ENCODE results near the gene SLC16A12. TPM values are rescaled to one million over a fixed set of nuclear protein-coding genes. Genes with fewer than 3 reads are reported as not detected.

Gene SLC16A12
- total RNA-seq, 1 experiment from 2014 or later, result 1.0 TPM

DNA sequence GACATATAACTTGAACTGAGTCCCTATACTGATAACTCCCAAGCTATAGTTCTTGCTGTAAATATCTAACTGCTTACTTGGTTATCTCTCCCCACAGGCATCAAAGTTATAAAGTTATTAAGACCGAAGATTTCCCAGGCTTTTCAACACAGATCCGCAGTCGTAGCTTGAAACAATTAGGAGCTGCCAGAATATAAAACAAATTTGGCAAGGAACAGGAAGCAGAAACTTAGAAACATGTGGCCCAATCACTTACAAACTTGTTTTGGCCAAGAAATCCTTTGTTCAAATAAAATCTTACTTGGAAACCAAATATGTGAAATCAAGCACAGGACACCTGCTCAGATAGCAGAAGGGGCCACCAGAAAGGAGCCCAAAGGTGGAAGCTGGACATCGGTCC lies 9.0 kb downstream of the SLC16A12 start:
- H3K27ac Mint-ChIP-seq (ENCODE audit: unreplicated experiment), result no peak overlapping the region
- no peaks in the 10 kb centered on the region for H3K27me3 Mint-ChIP-seq (ENCODE audit: unreplicated experiment)
- no peaks in the 10 kb centered on the region for H3K36me3 Mint-ChIP-seq (ENCODE audit: insufficient read depth, unreplicated experiment)
- intact Hi-C loops (cut with micrococcal nuclease; ENCODE audit: unreplicated experiment), result no loop called here
- no peak for DNase-seq
- H3K4me3 Mint-ChIP-seq (ENCODE audit: low read depth, unreplicated experiment), result no peak overlapping the region
- no peaks in the 10 kb centered on the region for H3K4me1 Mint-ChIP-seq (ENCODE audit: low read depth, unreplicated experiment)
- CTCF ChIA-PET, result no interaction called here
- no TSS peak for BruUV-seq (replicated peaks)
- TF ChIP-seq, protein P1, sequence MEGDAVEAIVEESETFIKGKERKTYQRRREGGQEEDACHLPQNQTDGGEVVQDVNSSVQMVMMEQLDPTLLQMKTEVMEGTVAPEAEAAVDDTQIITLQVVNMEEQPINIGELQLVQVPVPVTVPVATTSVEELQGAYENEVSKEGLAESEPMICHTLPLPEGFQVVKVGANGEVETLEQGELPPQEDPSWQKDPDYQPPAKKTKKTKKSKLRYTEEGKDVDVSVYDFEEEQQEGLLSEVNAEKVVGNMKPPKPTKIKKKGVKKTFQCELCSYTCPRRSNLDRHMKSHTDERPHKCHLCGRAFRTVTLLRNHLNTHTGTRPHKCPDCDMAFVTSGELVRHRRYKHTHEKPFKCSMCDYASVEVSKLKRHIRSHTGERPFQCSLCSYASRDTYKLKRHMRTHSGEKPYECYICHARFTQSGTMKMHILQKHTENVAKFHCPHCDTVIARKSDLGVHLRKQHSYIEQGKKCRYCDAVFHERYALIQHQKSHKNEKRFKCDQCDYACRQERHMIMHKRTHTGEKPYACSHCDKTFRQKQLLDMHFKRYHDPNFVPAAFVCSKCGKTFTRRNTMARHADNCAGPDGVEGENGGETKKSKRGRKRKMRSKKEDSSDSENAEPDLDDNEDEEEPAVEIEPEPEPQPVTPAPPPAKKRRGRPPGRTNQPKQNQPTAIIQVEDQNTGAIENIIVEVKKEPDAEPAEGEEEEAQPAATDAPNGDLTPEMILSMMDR (IDR thresholded peaks at IDR 0.05; ENCODE audit: unreplicated experiment), result no peak
- no peaks in the 10 kb centered on the region for H3K9me3 Mint-ChIP-seq (ENCODE audit: low read depth, unreplicated experiment)

DNA sequence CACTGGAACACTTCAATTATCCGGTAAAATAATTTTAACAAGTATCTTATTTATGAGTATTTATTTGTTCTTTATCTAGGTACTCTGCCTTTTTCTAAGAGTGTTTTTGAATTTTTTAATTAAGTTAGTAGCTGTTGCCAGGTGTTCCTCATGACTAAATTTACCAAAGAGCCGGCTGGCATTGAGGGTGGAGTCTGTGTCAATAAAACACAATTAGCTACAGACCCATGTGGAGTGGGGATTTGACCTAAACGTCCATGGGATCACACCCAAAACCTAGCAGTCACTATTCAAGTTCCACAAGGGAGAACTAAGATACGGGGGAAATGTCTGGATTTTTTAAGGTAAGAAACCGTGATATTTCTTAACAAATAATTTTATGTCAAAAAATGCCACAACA lies 9.8 kb downstream of the SLC16A12 start:
- no peaks in the 10 kb centered on the region for H3K27me3 Mint-ChIP-seq (ENCODE audit: unreplicated experiment)
- no peak overlapping the region for H3K4me3 Mint-ChIP-seq (ENCODE audit: low read depth, unreplicated experiment)
- intact Hi-C loops (cut with micrococcal nuclease; ENCODE audit: unreplicated experiment), result no loop called here
- H3K4me1 Mint-ChIP-seq (ENCODE audit: low read depth, unreplicated experiment), result no peaks in the 10 kb centered on the region
- CTCF ChIA-PET, result no interaction called here
- DNase-seq, result no peak
- no TSS peak for BruUV-seq (replicated peaks)
- H3K9me3 Mint-ChIP-seq (ENCODE audit: low read depth, unreplicated experiment), result no peaks in the 10 kb centered on the region
- H3K27ac Mint-ChIP-seq (ENCODE audit: unreplicated experiment), result no peak overlapping the region
- TF ChIP-seq, protein P1 (IDR thresholded peaks at IDR 0.05; ENCODE audit: unreplicated experiment), result no peak
- no peaks in the 10 kb centered on the region for H3K36me3 Mint-ChIP-seq (ENCODE audit: insufficient read depth, unreplicated experiment)

DNA sequence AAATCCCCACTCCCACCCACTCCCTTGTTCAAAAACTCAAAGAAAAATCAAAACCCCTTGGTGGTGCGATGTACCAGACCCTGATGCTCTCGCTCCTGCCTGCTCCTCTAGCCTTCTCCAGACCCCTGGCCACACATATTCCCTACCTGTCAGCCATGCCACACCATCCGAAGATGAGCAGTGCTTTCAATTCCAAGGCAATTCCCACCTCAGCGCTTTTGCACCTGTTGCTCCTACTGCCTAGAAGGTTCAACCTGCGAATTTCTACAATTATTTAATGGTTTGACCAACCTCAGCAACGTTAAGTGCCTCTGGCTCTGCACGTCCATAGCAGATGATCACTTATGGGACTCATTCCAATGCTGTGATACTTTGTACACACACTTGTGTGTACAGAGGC lies 11.1 kb downstream of the SLC16A12 start:
- H3K27me3 Mint-ChIP-seq (ENCODE audit: unreplicated experiment), result no peaks in the 10 kb centered on the region
- CTCF ChIA-PET, result no interaction called here
- H3K4me3 Mint-ChIP-seq (ENCODE audit: low read depth, unreplicated experiment), result no peak overlapping the region
- BruUV-seq (replicated peaks), result no TSS peak
- H3K9me3 Mint-ChIP-seq (ENCODE audit: low read depth, unreplicated experiment), result no peaks in the 10 kb centered on the region
- no peak overlapping the region for H3K27ac Mint-ChIP-seq (ENCODE audit: unreplicated experiment)
- no peaks in the 10 kb centered on the region for H3K36me3 Mint-ChIP-seq (ENCODE audit: insufficient read depth, unreplicated experiment)
- TF ChIP-seq, protein P1 (IDR thresholded peaks at IDR 0.05; ENCODE audit: unreplicated experiment), result no peak
- intact Hi-C loops (cut with micrococcal nuclease; ENCODE audit: unreplicated experiment), result no loop called here
- no peaks in the 10 kb centered on the region for H3K4me1 Mint-ChIP-seq (ENCODE audit: low read depth, unreplicated experiment)
- no peak for DNase-seq

DNA sequence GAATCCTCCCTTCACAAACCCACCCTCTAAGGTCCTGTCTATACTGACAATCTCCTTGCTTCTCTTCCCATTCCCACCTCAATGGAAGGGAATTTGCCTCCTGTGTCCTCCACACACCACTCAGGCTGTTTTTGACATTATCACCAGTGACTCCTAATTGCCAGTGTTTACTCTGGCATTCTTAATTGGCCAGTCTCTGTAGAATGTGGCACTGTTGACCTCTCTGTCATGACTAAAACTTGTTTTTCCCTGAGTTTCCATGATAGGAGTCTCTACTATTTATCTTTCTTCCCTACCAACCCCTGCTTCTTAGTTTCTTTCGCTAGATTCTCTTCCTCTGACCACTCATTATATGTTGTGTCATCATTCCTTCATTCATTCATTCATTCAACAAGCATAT lies 12.1 kb downstream of the SLC16A12 start:
- intact Hi-C loops (cut with micrococcal nuclease; ENCODE audit: unreplicated experiment), result no loop called here
- H3K27me3 Mint-ChIP-seq (ENCODE audit: unreplicated experiment), result no peaks in the 10 kb centered on the region
- BruUV-seq (replicated peaks), result no TSS peak
- CTCF ChIA-PET, result no interaction called here
- H3K36me3 Mint-ChIP-seq (ENCODE audit: insufficient read depth, unreplicated experiment), result no peaks in the 10 kb centered on the region
- no peaks in the 10 kb centered on the region for H3K4me1 Mint-ChIP-seq (ENCODE audit: low read depth, unreplicated experiment)
- H3K9me3 Mint-ChIP-seq (ENCODE audit: low read depth, unreplicated experiment), result no peaks in the 10 kb centered on the region
- TF ChIP-seq, protein P1 (IDR thresholded peaks at IDR 0.05; ENCODE audit: unreplicated experiment), result no peak
- no peak overlapping the region for H3K4me3 Mint-ChIP-seq (ENCODE audit: low read depth, unreplicated experiment)
- no peak overlapping the region for H3K27ac Mint-ChIP-seq (ENCODE audit: unreplicated experiment)
- no peak for DNase-seq

DNA sequence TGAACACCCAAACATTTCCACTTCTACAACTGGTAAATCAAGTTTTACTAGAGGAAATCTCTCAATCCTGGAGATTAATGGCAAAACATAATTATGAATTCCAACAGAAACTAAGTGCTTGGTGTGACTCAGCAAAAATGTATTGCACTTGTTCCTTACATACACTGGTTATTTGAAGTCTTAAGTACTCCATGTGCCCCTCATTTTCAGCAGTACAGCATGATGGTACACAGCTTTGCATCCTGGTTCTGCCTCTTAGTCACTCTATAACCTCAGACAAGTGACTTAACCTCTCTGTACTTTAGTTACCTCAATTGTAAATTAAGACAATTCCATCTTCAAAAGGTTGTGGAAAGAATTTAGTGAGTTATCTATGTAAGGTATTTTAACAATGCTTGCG lies 12.9 kb downstream of the SLC16A12 start:
- CTCF ChIA-PET, result no interaction called here

More for the DNA sequence above, 12.9 kb downstream of the SLC16A12 start:
- H3K4me3 Mint-ChIP-seq (ENCODE audit: low read depth, unreplicated experiment), result no peak overlapping the region
- H3K36me3 Mint-ChIP-seq (ENCODE audit: insufficient read depth, unreplicated experiment), result no peaks in the 10 kb centered on the region
- no TSS peak for BruUV-seq (replicated peaks)
- TF ChIP-seq, protein P1 (IDR thresholded peaks at IDR 0.05; ENCODE audit: unreplicated experiment), result no peak
- intact Hi-C loops (cut with micrococcal nuclease; ENCODE audit: unreplicated experiment), result no loop called here
- no peak for DNase-seq
- H3K4me1 Mint-ChIP-seq (ENCODE audit: low read depth, unreplicated experiment), result no peaks in the 10 kb centered on the region
- H3K27ac Mint-ChIP-seq (ENCODE audit: unreplicated experiment), result no peak overlapping the region
- no peaks in the 10 kb centered on the region for H3K9me3 Mint-ChIP-seq (ENCODE audit: low read depth, unreplicated experiment)
- H3K27me3 Mint-ChIP-seq (ENCODE audit: unreplicated experiment), result no peaks in the 10 kb centered on the region
